A549 (cell line): ENCODE results near the gene OVCH2.

Experiments used
- BCL3 ChIP-seq: fragments of >200 bp; sonication (Bioruptor Twin); formaldehyde crosslinking; IDR thresholded peaks from 3 replicates; pipeline ENCODE4 v1.6.1; 2016
- CTCF ChIP-seq: fragments of >200 bp; sonication (Bioruptor Twin); formaldehyde crosslinking; IDR thresholded peaks from 3 replicates; pipeline ENCODE4 v1.5.1; 2016
- RAD21 ChIP-seq, 2 experiments: fragments of >200 bp in 1 of 2; sonication (Bioruptor Twin) in 1 of 2; formaldehyde crosslinking in 1 of 2; IDR thresholded peaks in 1 of 2; conservative IDR thresholded peaks in 1 of 2; 2 replicates in 1 of 2; 3 replicates in 1 of 2; pipeline ENCODE4 v1.6.1; 2012 to 2018; ENCODE audit warnings: inconsistent platforms in 1 of 2

GRCh38 chr11:7677071-7677470 lies 29.2 kb downstream of the OVCH2 start:
- TF ChIP-seq BCL3 (no peak), CTCF (no peak), RAD21 (conservative IDR thresholded peaks at IDR 0.05 in 1 of 2, IDR thresholded peaks at IDR 0.05 in 1 of 2) (no peak)
